ENCODE data around the gene ASB4.

The ASB4 gene

GRCh38 chr7:95441042-95441823 lies 44.5 kb upstream of the ASB4 start:
- Histone ChIP-seq H3K27ac (replicated peaks) (no peak overlapping the region), H3K27me3 (ENCODE audit: insufficient read depth, poor library complexity, severe bottlenecking) (no peaks in the 10 kb centered on the region), H3K4me3 (replicated peaks; ENCODE audit: insufficient read depth, low read length) (no peak overlapping the region)
- no peak for DNase-seq (ENCODE audit: low read depth in 1 of 2, low spot score in 1 of 2)
- TF ChIP-seq SPI1 (IDR thresholded peaks at IDR 0.05; ENCODE audit: borderline replicate concordance, low read depth): no peak
- no peak for TF ChIP-seq GABPA (IDR thresholded peaks at IDR 0.05; ENCODE audit: low read depth)
- no peak for TF ChIP-seq CTCF (IDR thresholded peaks at IDR 0.05; ENCODE audit: insufficient read depth, low read length)

GRCh38 chr7:95444796-95445195 lies 40.9 kb upstream of the ASB4 start:
- no peak overlapping the region for H3K4me3 ChIP-seq (replicated peaks; ENCODE audit: insufficient read depth, low read length)
- no peak for DNase-seq (ENCODE audit: low read depth in 1 of 2, low spot score in 1 of 2)
- H3K27me3 ChIP-seq (ENCODE audit: insufficient read depth, poor library complexity, severe bottlenecking): no peaks in the 10 kb centered on the region
- no peak for TF ChIP-seq GABPA (IDR thresholded peaks at IDR 0.05; ENCODE audit: low read depth)
- no peak overlapping the region for H3K27ac ChIP-seq (replicated peaks)

- TF ChIP-seq SPI1 (IDR thresholded peaks at IDR 0.05; ENCODE audit: borderline replicate concordance, low read depth) (no peak), CTCF (IDR thresholded peaks at IDR 0.05; ENCODE audit: insufficient read depth, low read length) (no peak), REST (IDR thresholded peaks at IDR 0.05; ENCODE audit: insufficient replicate concordance, low read depth) (no peak), POLR2AphosphoS5 (IDR thresholded peaks at IDR 0.05; ENCODE audit: low read depth) (no peak), GABPA (IDR thresholded peaks at IDR 0.05; ENCODE audit: low read depth) (no peak)
- no peak overlapping the region for H3K27ac ChIP-seq (replicated peaks)
- no peak for DNase-seq (ENCODE audit: low read depth in 1 of 2, low spot score in 1 of 2)
Measured at GRCh38 chr7:95446618-95447017, 39.1 kb upstream of the ASB4 start.

GRCh38 chr7:95454438-95455045 lies 31.2 kb upstream of the ASB4 start:
- Histone ChIP-seq H3K4me3 (replicated peaks; ENCODE audit: insufficient read depth, low read length) (no peak overlapping the region), H3K27me3 (ENCODE audit: insufficient read depth, poor library complexity, severe bottlenecking) (no peaks in the 10 kb centered on the region), H3K27ac (replicated peaks) (no peak overlapping the region)
- TF ChIP-seq CTCF (IDR thresholded peaks at IDR 0.05; ENCODE audit: insufficient read depth, low read length): no peak
- TF ChIP-seq GABPA (IDR thresholded peaks at IDR 0.05; ENCODE audit: low read depth): no peak
- no peak for TF ChIP-seq POLR2AphosphoS5 (IDR thresholded peaks at IDR 0.05; ENCODE audit: low read depth)
- TF ChIP-seq SPI1 (IDR thresholded peaks at IDR 0.05; ENCODE audit: borderline replicate concordance, low read depth): no peak
- TF ChIP-seq REST (IDR thresholded peaks at IDR 0.05; ENCODE audit: insufficient replicate concordance, low read depth): no peak
- no peak for DNase-seq (ENCODE audit: low read depth in 1 of 2, low spot score in 1 of 2)

More at GRCh38 chr7:95446618-95447017, 39.1 kb upstream of the ASB4 start:
- Histone ChIP-seq H3K27me3 (ENCODE audit: insufficient read depth, poor library complexity, severe bottlenecking) (no peaks in the 10 kb centered on the region), H3K4me3 (replicated peaks; ENCODE audit: insufficient read depth, low read length) (no peak overlapping the region)

Data from HL-60 (cell line).